ENCODE measurements around the gene ZBED1.
A peak's percentile ranks its signal among the peaks of the same experiment; 100 is the strongest.
"Not testable (repeated sequence)": the region's sequence is repeated elsewhere in the genome, so short reads cannot be mapped to it uniquely, and the experiment has no call there.

Gene ZBED1

GRCh38 chrX:2519638-2520037, 18.9 kb upstream of the ZBED1 start:
- DNase-seq (ENCODE audit: low read depth): not testable (repeated sequence)

GRCh38 chrX:2517055-2517454, 16.3 kb upstream of the ZBED1 start:
- DNase-seq (ENCODE audit: low read depth): no peak

GRCh38 chrX:2516623-2517022, 15.8 kb upstream of the ZBED1 start:
- no peak for DNase-seq (ENCODE audit: low read depth)

GRCh38 chrX:2514131-2514530, 13.4 kb upstream of the ZBED1 start:
- no peak for DNase-seq (ENCODE audit: low read depth)

GRCh38 chrX:2513121-2513664, 12.4 kb upstream of the ZBED1 start:
- DNase-seq (ENCODE audit: low read depth): no peak

GRCh38 chrX:2512501-2512900, 11.7 kb upstream of the ZBED1 start:
- DNase-seq (ENCODE audit: low read depth): no peak

GRCh38 chrX:2511326-2511725, 10.6 kb upstream of the ZBED1 start:
- no peak for DNase-seq (ENCODE audit: low read depth)

GRCh38 chrX:2508648-2509335, 8.0 kb upstream of the ZBED1 start:
- no peak for DNase-seq (ENCODE audit: low read depth)

- DNase-seq (ENCODE audit: low read depth): no peak
Measured at GRCh38 chrX:2507904-2508627, 7.3 kb upstream of the ZBED1 start.

- no peak for DNase-seq (ENCODE audit: low read depth)
Measured at GRCh38 chrX:2507196-2507595, 6.4 kb upstream of the ZBED1 start.

- DNase-seq (ENCODE audit: low read depth): not testable (repeated sequence)
Measured at GRCh38 chrX:2505341-2505740, 4.6 kb upstream of the ZBED1 start.

GRCh38 chrX:2504706-2505332, 4.0 kb upstream of the ZBED1 start:
- DNase-seq (ENCODE audit: low read depth): no peak

- DNase-seq (ENCODE audit: low read depth): no peak
Measured at GRCh38 chrX:2503591-2504500, 3.1 kb upstream of the ZBED1 start.

GRCh38 chrX:2502668-2503519, 2.1 kb upstream of the ZBED1 start:
- DNase-seq (ENCODE audit: low read depth): no peak

- DNase-seq (ENCODE audit: low read depth): no peak
Measured at GRCh38 chrX:2502120-2502667, 1.4 kb upstream of the ZBED1 start.

GRCh38 chrX:2501559-2502102, 855 bp upstream of the ZBED1 start:
- no peak for DNase-seq (ENCODE audit: low read depth)

GRCh38 chrX:2500091-2500802, 529 bp downstream of the ZBED1 start:
- peak; percentile 23 for DNase-seq (ENCODE audit: low read depth)

GRCh38 chrX:2499507-2499906, 1.3 kb downstream of the ZBED1 start:
- DNase-seq (ENCODE audit: low read depth): no peak

- DNase-seq (ENCODE audit: low read depth): no peak
Measured at GRCh38 chrX:2498781-2499302, 1.9 kb downstream of the ZBED1 start.
